ENCODE results near the gene COL3A1.

The COL3A1 gene

DNA sequence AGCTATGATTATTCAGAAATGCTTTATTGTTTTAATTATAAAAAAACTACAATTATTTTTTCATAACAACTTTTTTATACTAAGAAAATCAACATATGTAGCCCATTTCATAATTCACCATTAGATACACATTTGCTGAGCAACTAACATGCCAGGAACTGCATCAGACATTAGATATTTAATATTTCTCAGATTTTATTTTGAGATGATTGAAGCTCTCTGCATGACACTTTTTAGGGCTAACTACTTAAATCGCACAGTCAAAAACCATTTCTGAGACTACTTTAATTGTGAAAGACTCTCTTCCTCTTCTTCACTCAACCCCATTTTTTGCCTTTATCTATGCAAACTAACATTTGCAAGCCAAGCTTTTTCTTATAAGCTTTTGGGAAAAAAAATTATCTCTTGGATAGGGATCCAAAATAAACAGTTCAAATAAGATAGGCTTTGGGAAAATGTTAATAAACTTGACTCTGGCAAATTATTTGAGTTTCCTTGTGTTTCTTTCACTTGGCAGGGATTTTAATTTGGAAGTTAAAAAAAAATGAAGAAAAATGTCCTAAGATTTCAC is 9.1 kb upstream of the COL3A1 start:
- CTCF ChIA-PET: no interaction called here
- DNase-seq (ENCODE audit: low read depth, low spot score): no peak
- TF ChIP-seq, protein P1, sequence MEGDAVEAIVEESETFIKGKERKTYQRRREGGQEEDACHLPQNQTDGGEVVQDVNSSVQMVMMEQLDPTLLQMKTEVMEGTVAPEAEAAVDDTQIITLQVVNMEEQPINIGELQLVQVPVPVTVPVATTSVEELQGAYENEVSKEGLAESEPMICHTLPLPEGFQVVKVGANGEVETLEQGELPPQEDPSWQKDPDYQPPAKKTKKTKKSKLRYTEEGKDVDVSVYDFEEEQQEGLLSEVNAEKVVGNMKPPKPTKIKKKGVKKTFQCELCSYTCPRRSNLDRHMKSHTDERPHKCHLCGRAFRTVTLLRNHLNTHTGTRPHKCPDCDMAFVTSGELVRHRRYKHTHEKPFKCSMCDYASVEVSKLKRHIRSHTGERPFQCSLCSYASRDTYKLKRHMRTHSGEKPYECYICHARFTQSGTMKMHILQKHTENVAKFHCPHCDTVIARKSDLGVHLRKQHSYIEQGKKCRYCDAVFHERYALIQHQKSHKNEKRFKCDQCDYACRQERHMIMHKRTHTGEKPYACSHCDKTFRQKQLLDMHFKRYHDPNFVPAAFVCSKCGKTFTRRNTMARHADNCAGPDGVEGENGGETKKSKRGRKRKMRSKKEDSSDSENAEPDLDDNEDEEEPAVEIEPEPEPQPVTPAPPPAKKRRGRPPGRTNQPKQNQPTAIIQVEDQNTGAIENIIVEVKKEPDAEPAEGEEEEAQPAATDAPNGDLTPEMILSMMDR (IDR thresholded peaks at IDR 0.05; ENCODE audit: insufficient read depth, low read length, missing control alignments): no peak
- no peak overlapping the region for H3K4me3 ChIP-seq (ENCODE audit: low read depth, low read length)
- POLR2A ChIA-PET: no interaction called here

DNA sequence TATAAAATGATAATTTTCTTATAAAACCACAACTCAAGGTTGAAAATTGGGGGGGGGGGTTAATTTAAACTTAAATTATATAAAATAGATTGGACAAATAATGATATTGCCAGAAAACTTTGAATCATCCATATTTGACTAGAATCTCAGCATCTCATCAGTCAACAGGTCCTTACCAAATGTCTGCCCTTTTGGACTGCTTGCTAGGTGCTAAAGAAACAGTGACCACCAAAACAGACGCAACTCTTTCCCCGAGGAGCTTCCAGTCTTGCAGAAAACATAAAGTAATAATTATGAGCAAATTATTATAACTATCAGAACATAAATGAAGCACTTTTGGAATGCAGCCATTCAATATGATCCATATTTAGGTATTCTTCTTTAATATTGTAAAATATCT is 8.6 kb upstream of the COL3A1 start:
- ChIA-PET CTCF (no interaction called here), POLR2A (no interaction called here)
- TF ChIP-seq, protein P1 (IDR thresholded peaks at IDR 0.05; ENCODE audit: insufficient read depth, low read length, missing control alignments): no peak
- no peak for DNase-seq (ENCODE audit: low read depth, low spot score)
- no peak overlapping the region for H3K4me3 ChIP-seq (ENCODE audit: low read depth, low read length)

DNA sequence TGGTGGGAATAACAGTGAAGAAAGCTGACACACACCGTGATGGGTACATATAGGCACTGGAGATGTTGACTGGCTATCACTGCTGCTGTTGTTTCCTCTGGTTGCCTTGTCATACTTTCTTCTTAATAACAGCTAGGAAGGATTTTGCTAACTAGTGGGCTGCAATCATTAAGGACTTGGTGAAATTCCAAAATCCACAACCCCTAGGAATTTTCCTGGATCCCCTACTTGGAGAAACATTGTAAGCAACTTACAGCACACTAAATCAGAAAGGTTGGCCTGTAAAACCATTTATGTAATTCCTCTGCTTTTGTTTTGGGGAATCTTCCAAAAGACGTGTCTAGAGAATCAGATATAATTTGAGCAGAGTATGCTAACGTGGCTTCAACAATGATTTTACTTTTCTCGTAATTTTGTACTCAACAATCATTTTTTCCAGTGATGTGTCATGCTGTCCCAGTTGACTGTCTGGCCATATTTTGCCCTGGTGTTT is 8.0 kb upstream of the COL3A1 start:
- ChIA-PET POLR2A (no interaction called here), CTCF (interaction anchor here (0.6 kb wide), 1 partner anchor 13 kb away, joined by 3 read pairs; no protein-coding TSS in a partner anchor)
- no peak overlapping the region for H3K4me3 ChIP-seq (ENCODE audit: low read depth, low read length)
- no peak for DNase-seq (ENCODE audit: low read depth, low spot score)
- TF ChIP-seq, protein P1 (IDR thresholded peaks at IDR 0.05; ENCODE audit: insufficient read depth, low read length, missing control alignments): no peak

DNA sequence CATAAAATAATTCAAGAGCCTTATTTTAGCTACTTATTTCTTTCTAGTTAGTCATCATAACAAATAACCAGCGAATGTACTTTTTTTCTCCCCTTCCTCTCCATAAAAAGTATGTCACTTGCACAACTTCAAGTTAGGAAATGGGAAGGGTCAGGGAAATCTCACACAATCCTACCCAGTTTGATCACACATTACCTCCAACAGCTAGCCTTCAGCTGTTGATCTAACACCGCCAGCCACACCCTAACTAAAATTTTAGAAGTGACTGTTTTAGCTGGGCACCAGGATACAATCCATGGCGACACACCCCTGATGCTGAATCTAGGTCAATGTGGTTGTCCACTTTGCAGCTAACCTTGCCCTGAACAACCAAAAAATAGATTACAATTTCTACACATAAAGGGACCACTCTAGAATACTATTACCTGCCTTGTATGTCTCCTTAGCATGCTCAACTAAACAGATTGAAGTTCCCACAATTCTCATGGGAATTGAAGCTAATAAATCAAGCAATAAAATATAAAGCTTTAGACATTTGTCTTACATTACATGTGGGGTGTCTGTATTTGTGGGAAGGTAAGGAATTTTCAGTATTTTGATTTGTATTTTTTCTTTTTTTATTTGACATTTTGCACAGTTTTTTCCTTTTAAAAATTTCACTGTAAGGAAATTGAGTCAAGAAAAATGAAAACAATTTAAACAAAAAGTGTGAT is 7.3 kb upstream of the COL3A1 start:
- TF ChIP-seq, protein P1 (IDR thresholded peaks at IDR 0.05; ENCODE audit: insufficient read depth, low read length, missing control alignments): no peak
- ChIA-PET POLR2A (no interaction called here), CTCF (interaction anchor here (0.6 kb wide), 1 partner anchor 12 kb away, joined by 3 read pairs; no protein-coding TSS in a partner anchor)
- DNase-seq (ENCODE audit: low read depth, low spot score): no peak
- no peak overlapping the region for H3K4me3 ChIP-seq (ENCODE audit: low read depth, low read length)

DNA sequence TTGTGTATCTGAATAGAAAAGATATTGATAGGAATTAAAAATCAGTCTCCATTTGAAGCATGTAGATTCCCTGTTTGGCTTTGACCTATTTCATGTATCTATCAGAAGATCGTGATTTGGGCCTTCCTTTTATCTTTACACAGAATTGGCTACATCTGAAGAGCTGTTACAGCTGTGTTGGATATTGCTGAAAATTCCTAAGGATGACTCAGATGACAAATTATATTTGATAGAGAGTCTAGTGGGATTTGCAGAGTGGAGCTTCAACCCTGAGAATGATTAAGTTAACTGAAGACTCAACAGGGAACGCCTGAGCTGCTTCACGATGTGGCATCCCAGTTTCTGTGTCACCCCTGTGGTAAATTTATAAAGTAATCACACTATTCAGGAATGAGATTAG is 4.9 kb upstream of the COL3A1 start:
- ChIA-PET POLR2A (interaction anchor here (1.0 to 1.2 kb wide), 2 partner anchors 9 to 158 kb away, joined by 3 read pairs; no protein-coding TSS in a partner anchor), CTCF (interaction anchor here (1.0 to 1.2 kb wide), 2 partner anchors 9 to 14 kb away, joined by 3 to 4 read pairs; no protein-coding TSS in a partner anchor)
- no peak for DNase-seq (ENCODE audit: low read depth, low spot score)

DNA sequence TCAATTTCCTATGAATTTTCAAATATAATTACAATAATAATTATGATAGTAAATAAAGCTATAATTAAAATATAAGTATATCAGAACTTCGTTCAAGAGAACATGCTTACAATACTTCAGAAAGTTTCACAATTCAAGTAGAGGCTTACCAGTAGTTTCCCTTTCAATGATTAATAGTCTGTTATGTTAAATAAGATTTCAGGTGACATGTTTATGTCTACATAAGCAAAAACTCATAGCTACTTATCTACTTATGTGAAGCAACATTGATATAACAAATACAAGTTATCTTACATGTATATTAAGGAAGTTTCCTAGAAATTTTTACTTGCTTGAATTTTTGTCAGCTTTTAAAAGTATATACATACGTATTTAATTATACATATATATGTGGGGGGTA is 4.5 kb upstream of the COL3A1 start:
- no peak for DNase-seq (ENCODE audit: low read depth, low spot score)
- H3K4me3 ChIP-seq (ENCODE audit: low read depth, low read length): no peak overlapping the region
- TF ChIP-seq, protein P1 (IDR thresholded peaks at IDR 0.05; ENCODE audit: insufficient read depth, low read length, missing control alignments): no peak
- ChIA-PET POLR2A (interaction anchor here (1.0 to 1.2 kb wide), 2 partner anchors 8 to 159 kb away, joined by 3 read pairs; no protein-coding TSS in a partner anchor), CTCF (interaction anchor here (1.0 to 1.2 kb wide), 2 partner anchors 9 to 13 kb away, joined by 3 to 4 read pairs; no protein-coding TSS in a partner anchor)

More for the DNA sequence above, 4.9 kb upstream of the COL3A1 start:
- TF ChIP-seq, protein P1 (IDR thresholded peaks at IDR 0.05; ENCODE audit: insufficient read depth, low read length, missing control alignments): no peak
- H3K4me3 ChIP-seq (ENCODE audit: low read depth, low read length): no peak overlapping the region
